ENCODE measurements around the gene RASL10B. TPM values are rescaled to one million over a fixed set of nuclear protein-coding genes. Genes with fewer than 3 reads are reported as not detected.

Gene RASL10B
- total and polyA plus RNA-seq, 10 of the 15 experiments (the other 5 are each of a cell fraction or from before 2014, with no cell fraction given): not detected

DNA sequence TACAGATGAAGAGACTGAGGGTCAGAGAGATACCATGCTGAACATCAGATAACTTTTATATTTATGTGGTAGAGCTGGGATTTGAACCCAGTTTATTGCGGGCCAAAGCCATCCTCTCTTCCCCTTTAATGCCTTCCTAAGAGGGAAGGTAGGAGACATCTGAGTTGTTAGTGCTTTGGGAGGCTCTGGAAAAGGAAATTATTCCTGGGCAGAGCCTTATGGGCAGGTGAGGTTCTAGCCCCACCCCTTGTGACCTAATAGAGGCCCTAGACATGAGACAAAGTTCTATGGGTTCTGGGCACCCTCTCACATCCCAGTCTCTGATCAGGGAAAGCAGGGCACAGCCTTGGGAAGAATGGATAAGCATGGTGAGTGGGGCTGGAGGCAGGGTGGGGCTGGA lies 29.1 kb downstream of the RASL10B start, which contains the start of gene C17orf50:
TSS of gene C17orf50 (plus strand) at position 301 of the 400 bp plus-strand sequence. CDS start at position 356, 55 bp downstream.
- no TSS peak for BruUV-seq (replicated peaks)
- no peak within 1 kb of the TSS for H3K27ac ChIP-seq (ENCODE audit: control insufficient read depth, insufficient read depth)
- H4K20me1 ChIP-seq (ENCODE audit: control insufficient read depth, insufficient read depth): no peaks in the 10 kb centered on the region
- in situ Hi-C loops (cut with MboI) (no loop called here), intact Hi-C loops (cut with micrococcal nuclease; ENCODE audit: unreplicated experiment) (no loop called here)
- ATAC-seq: no peak
- H3K9ac ChIP-seq (ENCODE audit: control insufficient read depth, insufficient read depth, low read length): no peak within 1 kb of the TSS
- H3K4me3 ChIP-seq: no peak within 1 kb of the TSS
- ChIA-PET RAD21 (ENCODE audit: unreplicated experiment) (interaction anchor here (0.6 to 0.9 kb wide), 2 partner anchors 26 to 45 kb away, joined by 3 to 4 read pairs; no protein-coding TSS in a partner anchor), CTCF (interaction anchor here (0.6 to 8.3 kb wide), 4 partner anchors 12 to 389 kb away, joined by 3 to 220 read pairs (median 3); partner anchors contain the start of genes MMP28 and TAF15), POLR2A (no interaction called here), SMC1A (ENCODE audit: uncharacterized antibody, unreplicated experiment) (interaction anchor here (1.9 kb wide), 1 partner anchor 51 kb away, joined by 6 read pairs; no protein-coding TSS in a partner anchor)
- FAIRE-seq: no peak
- no peaks in the 10 kb centered on the region for H3K9me3 ChIP-seq (replicated peaks; ENCODE audit: control insufficient read depth, insufficient read depth, low read length)
- no peaks in the 10 kb centered on the region; a peak in 3 of 4 replicates for H3K27me3 ChIP-seq (replicated peaks in 1 of 2; ENCODE audit: control insufficient read depth in 2 of 2, insufficient read depth in 2 of 2, low read length in 1 of 2)
- H3K36me3 ChIP-seq (ENCODE audit: control insufficient read depth in 2 of 2, insufficient read depth in 2 of 2, low read length in 1 of 2): no peaks in the 10 kb centered on the region
- H3K4me2 ChIP-seq (ENCODE audit: control insufficient read depth, insufficient read depth): no peak within 1 kb of the TSS
- H2AFZ ChIP-seq (ENCODE audit: control insufficient read depth, low read depth, low read length): no peak within 1 kb of the TSS
- H3K79me2 ChIP-seq (ENCODE audit: control insufficient read depth, insufficient read depth, low read length): no peaks in the 10 kb centered on the region
- 32% methylated on average over 1 of the region's 1 CpG for WGBS (ENCODE audit: insufficient coverage, insufficient replicate concordance, low lambda C conversion rate, missing lambda C conversion rate)
- DNase-seq (ENCODE audit: low read depth, low spot score): no peak
- H3K4me1 ChIP-seq (ENCODE audit: control insufficient read depth, insufficient read depth, low read length): peaks cover 5% of the 10 kb centered on the region
- TF ChIP-seq, protein P1, sequence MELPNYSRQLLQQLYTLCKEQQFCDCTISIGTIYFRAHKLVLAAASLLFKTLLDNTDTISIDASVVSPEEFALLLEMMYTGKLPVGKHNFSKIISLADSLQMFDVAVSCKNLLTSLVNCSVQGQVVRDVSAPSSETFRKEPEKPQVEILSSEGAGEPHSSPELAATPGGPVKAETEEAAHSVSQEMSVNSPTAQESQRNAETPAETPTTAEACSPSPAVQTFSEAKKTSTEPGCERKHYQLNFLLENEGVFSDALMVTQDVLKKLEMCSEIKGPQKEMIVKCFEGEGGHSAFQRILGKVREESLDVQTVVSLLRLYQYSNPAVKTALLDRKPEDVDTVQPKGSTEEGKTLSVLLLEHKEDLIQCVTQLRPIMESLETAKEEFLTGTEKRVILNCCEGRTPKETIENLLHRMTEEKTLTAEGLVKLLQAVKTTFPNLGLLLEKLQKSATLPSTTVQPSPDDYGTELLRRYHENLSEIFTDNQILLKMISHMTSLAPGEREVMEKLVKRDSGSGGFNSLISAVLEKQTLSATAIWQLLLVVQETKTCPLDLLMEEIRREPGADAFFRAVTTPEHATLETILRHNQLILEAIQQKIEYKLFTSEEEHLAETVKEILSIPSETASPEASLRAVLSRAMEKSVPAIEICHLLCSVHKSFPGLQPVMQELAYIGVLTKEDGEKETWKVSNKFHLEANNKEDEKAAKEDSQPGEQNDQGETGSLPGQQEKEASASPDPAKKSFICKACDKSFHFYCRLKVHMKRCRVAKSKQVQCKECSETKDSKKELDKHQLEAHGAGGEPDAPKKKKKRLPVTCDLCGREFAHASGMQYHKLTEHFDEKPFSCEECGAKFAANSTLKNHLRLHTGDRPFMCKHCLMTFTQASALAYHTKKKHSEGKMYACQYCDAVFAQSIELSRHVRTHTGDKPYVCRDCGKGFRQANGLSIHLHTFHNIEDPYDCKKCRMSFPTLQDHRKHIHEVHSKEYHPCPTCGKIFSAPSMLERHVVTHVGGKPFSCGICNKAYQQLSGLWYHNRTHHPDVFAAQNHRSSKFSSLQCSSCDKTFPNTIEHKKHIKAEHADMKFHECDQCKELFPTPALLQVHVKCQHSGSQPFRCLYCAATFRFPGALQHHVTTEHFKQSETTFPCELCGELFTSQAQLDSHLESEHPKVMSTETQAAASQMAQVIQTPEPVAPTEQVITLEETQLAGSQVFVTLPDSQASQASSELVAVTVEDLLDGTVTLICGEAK (IDR thresholded peaks at IDR 0.05; ENCODE audit: borderline replicate concordance): no peak
- no peak for TF ChIP-seq ZNF384 (IDR thresholded peaks at IDR 0.05; ENCODE audit: borderline replicate concordance, low read depth, low read length)
- no peak for TF ChIP-seq GABPA (IDR thresholded peaks at IDR 0.05; ENCODE audit: low read depth)
- TF ChIP-seq NKRF (conservative IDR thresholded peaks at IDR 0.05): no peak
- TF ChIP-seq JUNB (IDR thresholded peaks at IDR 0.05): no peak
- TF ChIP-seq MYC (IDR thresholded peaks at IDR 0.05; ENCODE audit: insufficient read depth, insufficient read length, insufficient replicate concordance, low read length, severe bottlenecking): no peak
- TF ChIP-seq USF1 (IDR thresholded peaks at IDR 0.05; ENCODE audit: borderline replicate concordance, extremely low read length, insufficient read depth, low read depth, low read length): no peak
- TF ChIP-seq, protein P2, sequence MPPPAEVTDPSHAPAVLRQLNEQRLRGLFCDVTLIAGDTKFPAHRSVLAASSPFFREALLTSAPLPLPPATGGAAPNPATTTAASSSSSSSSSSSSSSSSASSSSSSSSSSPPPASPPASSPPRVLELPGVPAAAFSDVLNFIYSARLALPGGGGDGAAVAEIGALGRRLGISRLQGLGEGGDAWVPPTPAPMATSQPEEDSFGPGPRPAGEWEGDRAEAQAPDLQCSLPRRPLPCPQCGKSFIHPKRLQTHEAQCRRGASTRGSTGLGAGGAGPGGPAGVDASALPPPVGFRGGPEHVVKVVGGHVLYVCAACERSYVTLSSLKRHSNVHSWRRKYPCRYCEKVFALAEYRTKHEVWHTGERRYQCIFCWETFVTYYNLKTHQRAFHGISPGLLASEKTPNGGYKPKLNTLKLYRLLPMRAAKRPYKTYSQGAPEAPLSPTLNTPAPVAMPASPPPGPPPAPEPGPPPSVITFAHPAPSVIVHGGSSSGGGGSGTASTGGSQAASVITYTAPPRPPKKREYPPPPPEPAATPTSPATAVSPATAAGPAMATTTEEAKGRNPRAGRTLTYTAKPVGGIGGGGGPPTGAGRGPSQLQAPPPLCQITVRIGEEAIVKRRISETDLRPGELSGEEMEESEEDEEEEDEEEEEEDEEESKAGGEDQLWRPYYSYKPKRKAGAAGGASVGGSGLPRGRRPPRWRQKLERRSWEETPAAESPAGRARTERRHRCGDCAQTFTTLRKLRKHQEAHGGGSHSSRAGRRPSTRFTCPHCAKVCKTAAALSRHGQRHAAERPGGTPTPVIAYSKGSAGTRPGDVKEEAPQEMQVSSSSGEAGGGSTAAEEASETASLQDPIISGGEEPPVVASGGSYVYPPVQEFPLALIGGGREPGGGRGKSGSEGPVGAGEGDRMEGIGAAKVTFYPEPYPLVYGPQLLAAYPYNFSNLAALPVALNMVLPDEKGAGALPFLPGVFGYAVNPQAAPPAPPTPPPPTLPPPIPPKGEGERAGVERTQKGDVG (CRISPR knock-in tag; IDR thresholded peaks at IDR 0.05): no peak

Measured in GM12878 (cell line).